ENCODE results near the gene OR1K1.
"Not testable (repeated sequence)": the region's sequence is repeated elsewhere in the genome, so short reads cannot be mapped to it uniquely, and the experiment has no call there.

The OR1K1 gene

DNA sequence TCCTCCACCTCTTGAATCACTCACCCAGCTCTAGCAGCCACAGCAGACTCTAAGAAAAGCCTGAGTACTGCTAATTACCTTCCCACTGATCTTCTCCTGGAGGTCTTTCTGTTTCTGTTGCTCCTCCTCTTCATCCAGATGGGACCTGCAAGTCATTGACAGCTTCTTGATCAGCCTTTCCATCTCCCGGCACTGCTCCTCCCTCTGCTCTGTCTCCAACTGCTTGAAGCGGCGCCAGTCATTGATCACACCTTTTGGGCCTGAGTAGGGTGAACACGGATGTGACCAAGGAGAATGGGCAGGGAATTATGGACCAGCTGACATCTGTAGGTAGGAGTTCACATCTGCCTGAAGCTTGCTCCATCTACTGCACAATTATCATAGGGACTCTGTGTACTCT lies 23.0 kb downstream of the OR1K1 start:
- Histone ChIP-seq H3K4me3 (ENCODE audit: low read length) (no peak overlapping the region), H3K4me1 (ENCODE audit: control insufficient read depth, low read length) (peaks cover 10% of the 10 kb centered on the region), H3K4me2 (ENCODE audit: low read length) (no peak overlapping the region), H3K9me2 (replicated peaks; ENCODE audit: control insufficient read depth, low read length) (no peaks in the 10 kb centered on the region), H3K36me3 (ENCODE audit: control insufficient read depth, low read length) (peaks cover 76% of the 10 kb centered on the region), H3K27ac (ENCODE audit: low read depth, low read length) (no peak overlapping the region), H3K9me3 (ENCODE audit: control insufficient read depth, insufficient read depth, low read length) (no peaks in the 10 kb centered on the region), H3F3A (ENCODE audit: control insufficient read depth, insufficient read depth) (no peaks in the 10 kb centered on the region), H4K20me1 (ENCODE audit: control insufficient read depth, insufficient read depth, low read depth, low read length) (0 out of 2 replicates have a peak, but pooled peaks cover 5% of the 10 kb centered on the region), H3K79me2 (ENCODE audit: control insufficient read depth, low read length) (peaks cover 42% of the 10 kb centered on the region), H3K27me3 (ENCODE audit: control insufficient read depth, low read length) (no peaks in the 10 kb centered on the region)
- no peak for TF ChIP-seq EZH2phosphoT487 (IDR thresholded peaks at IDR 0.05; ENCODE audit: borderline replicate concordance, low read length)
- TF ChIP-seq, protein P1, sequence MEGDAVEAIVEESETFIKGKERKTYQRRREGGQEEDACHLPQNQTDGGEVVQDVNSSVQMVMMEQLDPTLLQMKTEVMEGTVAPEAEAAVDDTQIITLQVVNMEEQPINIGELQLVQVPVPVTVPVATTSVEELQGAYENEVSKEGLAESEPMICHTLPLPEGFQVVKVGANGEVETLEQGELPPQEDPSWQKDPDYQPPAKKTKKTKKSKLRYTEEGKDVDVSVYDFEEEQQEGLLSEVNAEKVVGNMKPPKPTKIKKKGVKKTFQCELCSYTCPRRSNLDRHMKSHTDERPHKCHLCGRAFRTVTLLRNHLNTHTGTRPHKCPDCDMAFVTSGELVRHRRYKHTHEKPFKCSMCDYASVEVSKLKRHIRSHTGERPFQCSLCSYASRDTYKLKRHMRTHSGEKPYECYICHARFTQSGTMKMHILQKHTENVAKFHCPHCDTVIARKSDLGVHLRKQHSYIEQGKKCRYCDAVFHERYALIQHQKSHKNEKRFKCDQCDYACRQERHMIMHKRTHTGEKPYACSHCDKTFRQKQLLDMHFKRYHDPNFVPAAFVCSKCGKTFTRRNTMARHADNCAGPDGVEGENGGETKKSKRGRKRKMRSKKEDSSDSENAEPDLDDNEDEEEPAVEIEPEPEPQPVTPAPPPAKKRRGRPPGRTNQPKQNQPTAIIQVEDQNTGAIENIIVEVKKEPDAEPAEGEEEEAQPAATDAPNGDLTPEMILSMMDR (IDR thresholded peaks at IDR 0.05; ENCODE audit: low read depth, low read length, poor library complexity, severe bottlenecking), result no peak

DNA sequence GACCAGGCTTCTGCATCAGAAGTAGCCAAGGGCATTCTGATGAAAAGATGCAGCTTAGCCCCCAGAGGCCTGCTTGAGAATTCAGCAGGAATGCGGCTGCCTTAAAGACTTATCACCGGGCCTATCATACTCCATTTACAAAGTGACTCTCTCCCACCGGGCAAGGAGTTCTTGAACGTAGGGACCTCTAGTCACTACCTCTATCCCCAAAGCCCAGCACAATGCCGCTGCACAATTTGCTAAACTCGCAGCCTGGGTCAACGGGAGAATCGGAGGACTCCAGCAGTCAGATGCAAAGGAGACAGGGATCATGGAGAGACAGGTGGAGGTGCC lies 27.8 kb downstream of the OR1K1 start:
- Histone ChIP-seq H3K9me3 (ENCODE audit: control insufficient read depth, insufficient read depth, low read length) (no peaks in the 10 kb centered on the region), H3K4me3 (ENCODE audit: low read length) (peak overlapping the region; percentile 99), H3K27ac (ENCODE audit: low read depth, low read length) (peak overlapping the region; percentile 92), H3K27me3 (ENCODE audit: control insufficient read depth, low read length) (no peaks in the 10 kb centered on the region), H3K36me3 (ENCODE audit: control insufficient read depth, low read length) (peaks cover 42% of the 10 kb centered on the region), H4K20me1 (ENCODE audit: control insufficient read depth, insufficient read depth, low read depth, low read length) (0 out of 2 replicates have a peak, but pooled peaks cover 5% of the 10 kb centered on the region), H3F3A (ENCODE audit: control insufficient read depth, insufficient read depth) (peaks cover 4% of the 10 kb centered on the region), H3K79me2 (ENCODE audit: control insufficient read depth, low read length) (peaks cover 44% of the 10 kb centered on the region), H3K4me1 (ENCODE audit: control insufficient read depth, low read length) (peaks cover 15% of the 10 kb centered on the region), H3K4me2 (ENCODE audit: low read length) (peak overlapping the region; percentile 98), H3K9me2 (replicated peaks; ENCODE audit: control insufficient read depth, low read length) (no peaks in the 10 kb centered on the region)
- no peak for TF ChIP-seq EZH2phosphoT487 (IDR thresholded peaks at IDR 0.05; ENCODE audit: borderline replicate concordance, low read length)
- TF ChIP-seq, protein P1 (IDR thresholded peaks at IDR 0.05; ENCODE audit: low read depth, low read length, poor library complexity, severe bottlenecking), result no peak

DNA sequence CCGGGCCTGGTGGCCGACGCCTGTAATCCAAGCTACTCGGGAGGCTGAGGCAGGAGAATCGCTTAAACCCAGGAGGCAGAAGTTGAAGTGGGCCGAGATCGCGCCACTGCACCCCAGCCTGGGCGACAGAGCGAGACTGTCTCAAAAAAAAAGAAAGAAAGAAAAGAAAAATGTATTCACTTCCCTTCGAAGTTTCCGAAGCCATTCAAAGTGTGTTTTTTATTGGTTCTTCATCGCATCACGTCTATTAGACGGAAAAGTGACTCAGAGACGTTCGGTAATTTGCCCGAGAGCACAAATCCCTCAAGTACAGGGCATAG lies 29.0 kb downstream of the OR1K1 start:
- Histone ChIP-seq H3K4me1 (ENCODE audit: control insufficient read depth, low read length) (peaks cover 15% of the 10 kb centered on the region), H3K27ac (ENCODE audit: low read depth, low read length) (peak overlapping the region; percentile 92), H3K4me2 (ENCODE audit: low read length) (peak overlapping the region; percentile 98), H3K36me3 (ENCODE audit: control insufficient read depth, low read length) (peaks cover 30% of the 10 kb centered on the region), H3K79me2 (ENCODE audit: control insufficient read depth, low read length) (peaks cover 41% of the 10 kb centered on the region), H3K4me3 (ENCODE audit: low read length) (peak overlapping the region; percentile 99)
- not testable (repeated sequence) for H3F3A ChIP-seq (ENCODE audit: control insufficient read depth, insufficient read depth); H3K9me3 ChIP-seq (ENCODE audit: control insufficient read depth, insufficient read depth, low read length); H4K20me1 ChIP-seq (ENCODE audit: control insufficient read depth, insufficient read depth, low read depth, low read length); H3K27me3 ChIP-seq (ENCODE audit: control insufficient read depth, low read length); H3K9me2 ChIP-seq (replicated peaks; ENCODE audit: control insufficient read depth, low read length)

DNA sequence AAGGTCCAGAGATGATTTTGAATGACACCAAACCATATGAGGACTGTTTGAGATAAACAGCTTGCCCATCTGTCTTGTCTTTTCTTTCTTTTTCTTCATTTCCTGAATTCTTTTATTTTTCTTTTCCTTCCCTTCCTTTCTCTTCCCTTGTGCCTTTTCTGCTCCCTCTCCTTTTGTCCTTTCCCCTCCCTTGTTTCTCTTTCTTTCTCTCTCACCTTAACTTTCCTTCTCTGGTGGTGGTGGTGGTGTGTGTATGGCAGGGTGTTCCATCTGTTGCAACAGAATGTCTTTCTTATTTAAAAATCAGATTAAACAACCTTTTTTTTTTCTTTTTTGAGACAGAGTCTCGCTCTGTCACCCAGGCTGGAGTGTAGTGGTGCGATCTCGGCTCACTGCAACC lies 32.3 kb downstream of the OR1K1 start:
- no peak for TF ChIP-seq EZH2phosphoT487 (IDR thresholded peaks at IDR 0.05; ENCODE audit: borderline replicate concordance, low read length)
- TF ChIP-seq, protein P1 (IDR thresholded peaks at IDR 0.05; ENCODE audit: low read depth, low read length, poor library complexity, severe bottlenecking), result no peak
- Histone ChIP-seq H3K27me3 (ENCODE audit: control insufficient read depth, low read length) (no peaks in the 10 kb centered on the region), H3K4me1 (ENCODE audit: control insufficient read depth, low read length) (peaks cover 17% of the 10 kb centered on the region), H3K9me3 (ENCODE audit: control insufficient read depth, insufficient read depth, low read length) (no peaks in the 10 kb centered on the region), H3K36me3 (ENCODE audit: control insufficient read depth, low read length) (peaks cover 5% of the 10 kb centered on the region; the same call in 1 of the 2 replicates), H3K9me2 (replicated peaks; ENCODE audit: control insufficient read depth, low read length) (no peaks in the 10 kb centered on the region), H3F3A (ENCODE audit: control insufficient read depth, insufficient read depth) (peaks cover 4% of the 10 kb centered on the region), H3K4me3 (ENCODE audit: low read length) (no peak overlapping the region), H3K79me2 (ENCODE audit: control insufficient read depth, low read length) (peaks cover 11% of the 10 kb centered on the region), H4K20me1 (ENCODE audit: control insufficient read depth, insufficient read depth, low read depth, low read length) (0 out of 2 replicates have a peak, but pooled peaks cover 2% of the 10 kb centered on the region), H3K27ac (ENCODE audit: low read depth, low read length) (no peak overlapping the region), H3K4me2 (ENCODE audit: low read length) (no peak overlapping the region)
